CD4-positive, alpha-beta T cell (primary cell): ENCODE data around the gene ELMOD3. TPM values are rescaled to one million over a fixed set of nuclear protein-coding genes. Genes with fewer than 3 reads are reported as not detected.

Experiments
- ATAC-seq: fragments of 200-7000 bp; cut with Tn5 transposase; one replicate; pipeline ENCODE4 v1.10.0; 2022; ENCODE audit warnings: mild to moderate bottlenecking; ENCODE audit not compliant: poor library complexity
- CTCF ChIA-PET: fragments of 350-600 bp; sonication (Branson Sonifier 250); formaldehyde crosslinking; loops from one replicate; lab custom pipeline; 2021; ENCODE audit warnings: antibody characterized with exemption, inconsistent platforms; lab: Charles Lee
- POLR2A ChIA-PET: fragments of 350-600 bp; sonication (Branson Sonifier 250); formaldehyde crosslinking; loops from one replicate; lab custom pipeline; 2021; ENCODE audit warnings: antibody characterized with exemption, inconsistent platforms; lab: Charles Lee
- DNase-seq, 14 experiments: peaks; one replicate each; pipeline ENCODE4 v3.0.0-alpha.2; 2013 to 2020; ENCODE audit warnings: mixed read lengths in 2 of 14
- H3K27ac ChIP-seq, 2 donors: one replicate each; pipeline versions ENCODE4 v1.5.1 to v1.7.0; 2013; ENCODE audit warnings: low read length in 2 of 2, low read depth in 1 of 2, mild to moderate bottlenecking in 1 of 2
- H3K27me3 ChIP-seq, 2 experiments: 1 replicate in 1 of 2; 2 replicates in 1 of 2; pipeline versions ENCODE4 v1.6.1 to v1.7.0; 2013; ENCODE audit warnings: low read length in 2 of 2, control low read depth in 1 of 2, mild to moderate bottlenecking in 1 of 2, moderate library complexity in 1 of 2; ENCODE audit not compliant: insufficient read depth in 2 of 2, control insufficient read depth in 1 of 2
- H3K36me3 ChIP-seq: one replicate; pipeline ENCODE4 v1.6.1; 2013; ENCODE audit warnings: low read length, control low read depth; ENCODE audit not compliant: insufficient read depth
- H3K4me1 ChIP-seq: one replicate; pipeline ENCODE4 v1.6.1; 2013; ENCODE audit warnings: low read length, control low read depth; ENCODE audit not compliant: insufficient read depth
- H3K4me3 ChIP-seq: one replicate; pipeline ENCODE4 v1.5.1; 2013; ENCODE audit warnings: mild to moderate bottlenecking, low read length, moderate library complexity
- H3K9me3 ChIP-seq, 2 experiments: 1 replicate in 1 of 2; 2 replicates in 1 of 2; pipeline versions ENCODE4 v1.6.1 to v1.7.0; 2013; ENCODE audit warnings: low read length in 2 of 2, mild to moderate bottlenecking in 2 of 2, control low read depth in 1 of 2, moderate library complexity in 1 of 2; ENCODE audit not compliant: control insufficient read depth in 1 of 2, insufficient read depth in 1 of 2
- H3K27ac Mint-ChIP-seq: one replicate; pipeline ENCODE4 v1.8.0; 2020; ENCODE audit warnings: mixed read lengths
- H3K27me3 Mint-ChIP-seq: one replicate; pipeline ENCODE4 v1.8.0; 2021; ENCODE audit warnings: mixed read lengths
- H3K36me3 Mint-ChIP-seq: one replicate; pipeline ENCODE4 v1.8.0; 2021; ENCODE audit warnings: low read depth, mixed read lengths
- H3K4me1 Mint-ChIP-seq: one replicate; pipeline ENCODE4 v1.8.0; 2021; ENCODE audit warnings: low read depth, mixed read lengths
- H3K4me3 Mint-ChIP-seq: one replicate; pipeline ENCODE4 v1.8.0; 2020; ENCODE audit warnings: mild to moderate bottlenecking, mixed read lengths
- H3K9me3 Mint-ChIP-seq: one replicate; pipeline ENCODE4 v1.8.0; 2020; ENCODE audit warnings: mixed read lengths
- intact Hi-C, 2 experiments: fragments of 100-400 bp; cut with DNase I in 1 of 2; cut with micrococcal nuclease in 1 of 2; formaldehyde crosslinking; loops; one replicate each; pipeline versions ENCODE4 v1.15.1 to v1.9.0; 2023 to 2025; cut with DNase I, micrococcal nuclease
- total RNA-seq, 174 experiments: library from RNA in 2 of 174; stranded (reverse) in 2 of 174; gene quantifications; one replicate each; pipeline ENCODE4 v1.2.3 and lab custom pipeline; 2021 to 2026
- TF ChIP-seq, protein P1 (sequence below): fragments of 200-600 bp; IDR thresholded peaks from one replicate; pipeline ENCODE4 v1.8.0; 2022; ENCODE audit warnings: antibody characterized with exemption, mild to moderate bottlenecking

Gene ELMOD3
- total RNA-seq, 2 experiments from 2014 or later = 13.5 to 15.3 TPM

DNA sequence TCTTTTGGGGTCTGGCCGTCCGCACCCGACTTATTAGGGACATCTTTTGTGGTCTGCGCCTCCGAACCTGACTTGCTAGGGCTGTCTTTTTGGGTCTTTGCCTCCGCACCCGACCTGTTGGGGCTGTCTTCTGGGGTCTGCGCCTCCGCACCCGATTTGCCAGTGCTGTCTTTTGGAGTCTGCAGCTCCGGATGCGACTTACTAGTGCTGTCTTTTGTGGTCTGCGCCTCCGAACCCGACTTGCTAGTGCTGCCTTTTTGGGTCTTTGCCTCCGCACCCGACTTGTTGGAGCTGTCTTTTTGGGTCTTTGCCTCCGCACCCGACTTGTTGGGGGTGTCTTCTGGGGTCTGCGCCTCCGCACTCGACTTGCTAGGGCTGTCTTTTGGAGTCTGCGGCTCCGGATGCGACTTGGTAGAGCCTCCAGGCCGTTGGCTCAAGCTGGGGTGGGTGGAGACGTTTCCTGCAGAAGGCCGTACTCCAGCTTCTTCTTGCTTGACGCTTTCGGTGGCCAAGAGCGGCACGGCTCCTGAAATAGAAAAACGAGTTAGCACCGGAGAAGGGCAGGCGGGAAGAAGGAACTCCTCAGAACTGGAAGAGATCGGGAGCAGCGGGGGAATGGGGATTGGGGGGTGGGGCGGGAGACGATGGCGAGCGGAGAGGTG lies 27.3 kb upstream of the ELMOD3 start:
- Mint-ChIP-seq H3K27me3 (no peaks in the 10 kb centered on the region), H3K4me3 (peak overlapping the region; percentile 96), H3K4me1 (peaks cover 61% of the 10 kb centered on the region), H3K27ac (peak overlapping the region; percentile 97), H3K36me3 (peaks cover 64% of the 10 kb centered on the region), H3K9me3 (no peaks in the 10 kb centered on the region)
- peak; percentile 30 for ATAC-seq
- Histone ChIP-seq H3K9me3 (no peaks in the 10 kb centered on the region), H3K27me3 (no peaks in the 10 kb centered on the region), H3K4me1 (peaks cover 41% of the 10 kb centered on the region), H3K36me3 (peaks cover 38% of the 10 kb centered on the region), H3K4me3 (peak overlapping the region; percentile 89), H3K27ac (peak overlapping the region; percentile 95 to 97)
- ChIA-PET POLR2A (interaction anchor here (0.6 to 4.7 kb wide), 47 partner anchors 9 to 1428 kb away, joined by 3 to 216 read pairs (median 5); partner anchors contain the start of genes C2orf68, CHMP3, ELMOD3 and GGCX), CTCF (interaction anchor here (1.0 to 1.4 kb wide), 2 partner anchors 17 to 27 kb away, joined by 3 to 4 read pairs; partner anchors contain the start of genes ELMOD3 and RETSAT)
- intact Hi-C loops = loop anchor here (2.0 to 5.0 kb wide), 3 partner anchors 92 to 225 kb away; partner anchors contain the start of genes MAT2A (in 1 of the 2) and SH2D6 (in 1 of the 2)
- DNase-seq = peak; percentile 44 to 77 (median 56)
- TF ChIP-seq, protein P1, sequence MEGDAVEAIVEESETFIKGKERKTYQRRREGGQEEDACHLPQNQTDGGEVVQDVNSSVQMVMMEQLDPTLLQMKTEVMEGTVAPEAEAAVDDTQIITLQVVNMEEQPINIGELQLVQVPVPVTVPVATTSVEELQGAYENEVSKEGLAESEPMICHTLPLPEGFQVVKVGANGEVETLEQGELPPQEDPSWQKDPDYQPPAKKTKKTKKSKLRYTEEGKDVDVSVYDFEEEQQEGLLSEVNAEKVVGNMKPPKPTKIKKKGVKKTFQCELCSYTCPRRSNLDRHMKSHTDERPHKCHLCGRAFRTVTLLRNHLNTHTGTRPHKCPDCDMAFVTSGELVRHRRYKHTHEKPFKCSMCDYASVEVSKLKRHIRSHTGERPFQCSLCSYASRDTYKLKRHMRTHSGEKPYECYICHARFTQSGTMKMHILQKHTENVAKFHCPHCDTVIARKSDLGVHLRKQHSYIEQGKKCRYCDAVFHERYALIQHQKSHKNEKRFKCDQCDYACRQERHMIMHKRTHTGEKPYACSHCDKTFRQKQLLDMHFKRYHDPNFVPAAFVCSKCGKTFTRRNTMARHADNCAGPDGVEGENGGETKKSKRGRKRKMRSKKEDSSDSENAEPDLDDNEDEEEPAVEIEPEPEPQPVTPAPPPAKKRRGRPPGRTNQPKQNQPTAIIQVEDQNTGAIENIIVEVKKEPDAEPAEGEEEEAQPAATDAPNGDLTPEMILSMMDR = no peak

DNA sequence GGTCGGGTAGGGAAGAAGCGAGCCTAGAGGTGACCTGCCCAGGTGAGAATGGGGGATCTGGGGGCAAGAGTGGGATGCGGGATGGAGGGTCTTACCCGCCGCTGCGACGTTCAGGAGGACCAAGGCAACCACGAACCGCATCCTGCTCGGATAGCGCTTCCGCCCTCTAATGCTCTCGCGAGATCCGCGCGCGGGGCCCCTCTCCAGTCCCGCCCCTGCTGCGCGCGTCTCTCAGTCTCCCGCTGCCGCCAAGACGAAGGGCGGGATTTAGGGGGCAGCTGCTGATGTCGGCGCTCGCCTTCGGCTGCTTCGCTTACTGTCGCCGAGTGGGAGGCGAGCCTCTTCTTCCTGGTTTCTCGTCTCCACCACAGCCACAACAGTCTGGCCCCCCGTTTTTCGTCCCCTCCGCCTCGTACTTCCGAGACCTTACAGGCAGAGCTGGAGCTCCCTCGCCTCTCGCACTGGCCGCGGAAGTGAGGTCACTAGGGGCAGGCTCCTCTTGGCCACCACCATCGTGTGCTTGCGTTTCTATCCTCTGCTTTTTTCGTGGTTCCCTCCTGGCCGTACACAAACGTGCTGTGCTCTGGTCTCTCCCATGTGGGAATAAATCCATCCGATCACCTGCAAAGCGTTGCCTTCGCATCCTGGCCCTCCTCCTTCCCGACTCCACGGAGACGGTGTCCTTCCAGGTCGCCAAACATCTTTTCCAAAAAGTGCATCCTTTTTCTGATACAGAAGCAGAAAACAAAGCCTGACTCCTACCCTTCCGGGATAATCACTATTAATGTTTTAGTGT lies 26.5 kb upstream of the ELMOD3 start, which contains the start of gene TGOLN2:
TGOLN2 (minus strand) TSS at position 168 of the 796 bp plus-strand sequence; CDS start at position 141, 27 bp downstream.
- CTCF ChIA-PET = interaction anchor here (0.8 to 1.4 kb wide), 2 partner anchors 18 to 26 kb away, joined by 3 to 4 read pairs; partner anchors contain the start of genes ELMOD3 and RETSAT
- intact Hi-C loops = loop anchor here (1.0 to 5.0 kb wide), 4 partner anchors 26 to 224 kb away; partner anchors contain the start of genes ELMOD3 (in 2 of the 2), RETSAT (in 2 of the 2), MAT2A (in 1 of the 2) and SH2D6 (in 1 of the 2)

More for the DNA sequence above, 26.5 kb upstream of the ELMOD3 start, which contains the start of gene TGOLN2:
- peaks cover 57% of the 10 kb centered on the region for H3K36me3 Mint-ChIP-seq
- H3K27ac Mint-ChIP-seq = peak within 1 kb of the TSS; percentile 97
- peaks cover 54% of the 10 kb centered on the region for H3K4me1 Mint-ChIP-seq
- H3K9me3 Mint-ChIP-seq = no peaks in the 10 kb centered on the region
- DNase-seq = peak; percentile 88 to 96 (median 94)
- ATAC-seq = peak; percentile 84
- peak within 1 kb of the TSS; percentile 95 to 97 for H3K27ac ChIP-seq
- H3K36me3 ChIP-seq = peaks cover 31% of the 10 kb centered on the region
- H3K4me1 ChIP-seq = peaks cover 35% of the 10 kb centered on the region
- H3K27me3 ChIP-seq = no peaks in the 10 kb centered on the region
- H3K4me3 ChIP-seq = peak within 1 kb of the TSS; percentile 89
- H3K27me3 Mint-ChIP-seq = no peaks in the 10 kb centered on the region
- no peaks in the 10 kb centered on the region for H3K9me3 ChIP-seq
- TF ChIP-seq, protein P1 = no peak
- POLR2A ChIA-PET = interaction anchor here (0.7 to 4.7 kb wide), 41 partner anchors 9 to 1295 kb away, joined by 3 to 216 read pairs (median 6); partner anchors contain the start of genes C2orf68, ELMOD3, GGCX and IMMT
- peak within 1 kb of the TSS; percentile 96 for H3K4me3 Mint-ChIP-seq
